ENCODE data around the gene ENDOV. TPM values are rescaled to one million over a fixed set of nuclear protein-coding genes. Genes with fewer than 3 reads are reported as not detected.

ENDOV gene
- total RNA-seq, 1 experiment from 2014 or later = 14.1 TPM

GRCh38 chr17:80471922-80472321 is 57.0 kb downstream of the ENDOV start:
- no peak overlapping the region for H3K4me3 ChIP-seq (ENCODE audit: low read depth, low read length, poor library complexity, severe bottlenecking)
- intact Hi-C loops (cut with micrococcal nuclease; ENCODE audit: unreplicated experiment) = no loop called here
- no peaks in the 10 kb centered on the region for H3K36me3 ChIP-seq (ENCODE audit: insufficient read depth, low read length, poor library complexity, severe bottlenecking)
- ChIA-PET POLR2A (ENCODE audit: low non-redundant PET) (no interaction called here), CTCF (no interaction called here)
- H3K27me3 ChIP-seq (replicated peaks; ENCODE audit: insufficient read depth, low read depth, low read length, poor library complexity) = peaks cover 96% of the 10 kb centered on the region
- H3K9me3 ChIP-seq (ENCODE audit: low read depth, low read length, poor library complexity, severe bottlenecking) = no peaks in the 10 kb centered on the region
- no peak overlapping the region for H3K27ac ChIP-seq (ENCODE audit: low read depth, low read length, poor library complexity, severe bottlenecking)
- DNase-seq (ENCODE audit: low spot score) = no peak
- TF ChIP-seq, protein P1, sequence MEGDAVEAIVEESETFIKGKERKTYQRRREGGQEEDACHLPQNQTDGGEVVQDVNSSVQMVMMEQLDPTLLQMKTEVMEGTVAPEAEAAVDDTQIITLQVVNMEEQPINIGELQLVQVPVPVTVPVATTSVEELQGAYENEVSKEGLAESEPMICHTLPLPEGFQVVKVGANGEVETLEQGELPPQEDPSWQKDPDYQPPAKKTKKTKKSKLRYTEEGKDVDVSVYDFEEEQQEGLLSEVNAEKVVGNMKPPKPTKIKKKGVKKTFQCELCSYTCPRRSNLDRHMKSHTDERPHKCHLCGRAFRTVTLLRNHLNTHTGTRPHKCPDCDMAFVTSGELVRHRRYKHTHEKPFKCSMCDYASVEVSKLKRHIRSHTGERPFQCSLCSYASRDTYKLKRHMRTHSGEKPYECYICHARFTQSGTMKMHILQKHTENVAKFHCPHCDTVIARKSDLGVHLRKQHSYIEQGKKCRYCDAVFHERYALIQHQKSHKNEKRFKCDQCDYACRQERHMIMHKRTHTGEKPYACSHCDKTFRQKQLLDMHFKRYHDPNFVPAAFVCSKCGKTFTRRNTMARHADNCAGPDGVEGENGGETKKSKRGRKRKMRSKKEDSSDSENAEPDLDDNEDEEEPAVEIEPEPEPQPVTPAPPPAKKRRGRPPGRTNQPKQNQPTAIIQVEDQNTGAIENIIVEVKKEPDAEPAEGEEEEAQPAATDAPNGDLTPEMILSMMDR (conservative IDR thresholded peaks at IDR 0.05; ENCODE audit: low read depth, low read length) = no peak
- no peak for TF ChIP-seq EZH2 (IDR thresholded peaks at IDR 0.05; ENCODE audit: borderline replicate concordance, low read depth, low read length, poor library complexity, severe bottlenecking)
- peaks cover 21% of the 10 kb centered on the region for H3K4me1 ChIP-seq (ENCODE audit: insufficient read depth, low read length, poor library complexity, severe bottlenecking)
- BruUV-seq (replicated peaks) = no TSS peak

- Histone ChIP-seq H3K27ac (ENCODE audit: low read depth, low read length, poor library complexity, severe bottlenecking) (no peak overlapping the region), H3K4me3 (ENCODE audit: low read depth, low read length, poor library complexity, severe bottlenecking) (no peak overlapping the region), H3K36me3 (ENCODE audit: insufficient read depth, low read length, poor library complexity, severe bottlenecking) (no peaks in the 10 kb centered on the region), H3K27me3 (replicated peaks; ENCODE audit: insufficient read depth, low read depth, low read length, poor library complexity) (peaks cover 96% of the 10 kb centered on the region), H3K9me3 (ENCODE audit: low read depth, low read length, poor library complexity, severe bottlenecking) (no peaks in the 10 kb centered on the region), H3K4me1 (ENCODE audit: insufficient read depth, low read length, poor library complexity, severe bottlenecking) (peaks cover 32% of the 10 kb centered on the region)
- BruUV-seq (replicated peaks) = no TSS peak
- no peak for DNase-seq (ENCODE audit: low spot score)
- intact Hi-C loops (cut with micrococcal nuclease; ENCODE audit: unreplicated experiment) = no loop called here
- ChIA-PET POLR2A (ENCODE audit: low non-redundant PET) (no interaction called here), CTCF (interaction anchor here (0.6 to 0.7 kb wide), 2 partner anchors 1082 to 1224 kb away, joined by 3 to 4 read pairs; no protein-coding TSS in a partner anchor)
- no peak for TF ChIP-seq EZH2 (IDR thresholded peaks at IDR 0.05; ENCODE audit: borderline replicate concordance, low read depth, low read length, poor library complexity, severe bottlenecking)
- TF ChIP-seq, protein P1 (conservative IDR thresholded peaks at IDR 0.05; ENCODE audit: low read depth, low read length) = no peak
Observed at GRCh38 chr17:80472996-80473395, 58.0 kb downstream of the ENDOV start.

DNA sequence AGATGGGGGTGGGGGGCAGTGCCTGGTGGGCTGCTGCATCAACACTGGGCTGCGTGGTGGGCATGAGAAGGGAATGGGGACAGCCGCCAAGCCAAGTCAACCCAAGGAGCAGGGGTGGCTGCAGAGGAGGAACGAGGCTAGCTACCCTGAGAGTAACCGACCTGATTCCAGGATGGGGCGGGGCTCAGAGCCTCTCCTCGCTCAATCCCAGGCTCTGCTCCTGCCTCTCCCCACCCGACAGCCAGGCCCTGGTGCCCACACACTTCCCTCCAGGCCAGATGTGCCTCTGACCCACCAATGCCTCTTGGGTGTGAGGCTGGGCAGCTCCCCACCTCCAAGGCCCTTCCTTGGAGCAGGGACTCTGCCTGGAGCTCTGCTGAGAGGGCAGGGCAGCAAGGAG is 58.7 kb downstream of the ENDOV start:
- no peak overlapping the region for H3K27ac ChIP-seq (ENCODE audit: low read depth, low read length, poor library complexity, severe bottlenecking)
- H3K4me3 ChIP-seq (ENCODE audit: low read depth, low read length, poor library complexity, severe bottlenecking) = no peak overlapping the region
- intact Hi-C loops (cut with micrococcal nuclease; ENCODE audit: unreplicated experiment) = no loop called here
- H3K9me3 ChIP-seq (ENCODE audit: low read depth, low read length, poor library complexity, severe bottlenecking) = no peaks in the 10 kb centered on the region
- no TSS peak for BruUV-seq (replicated peaks)
- H3K4me1 ChIP-seq (ENCODE audit: insufficient read depth, low read length, poor library complexity, severe bottlenecking) = peaks cover 36% of the 10 kb centered on the region
- POLR2A ChIA-PET (ENCODE audit: low non-redundant PET) = no interaction called here
- TF ChIP-seq EZH2 (IDR thresholded peaks at IDR 0.05; ENCODE audit: borderline replicate concordance, low read depth, low read length, poor library complexity, severe bottlenecking) = no peak
- TF ChIP-seq, protein P1 (conservative IDR thresholded peaks at IDR 0.05; ENCODE audit: low read depth, low read length) = no peak
- CTCF ChIA-PET = interaction anchor here (0.7 kb wide), 1 partner anchor 1082 kb away, joined by 3 read pairs; no protein-coding TSS in a partner anchor
- no peak for DNase-seq (ENCODE audit: low spot score)
- peaks cover 96% of the 10 kb centered on the region for H3K27me3 ChIP-seq (replicated peaks; ENCODE audit: insufficient read depth, low read depth, low read length, poor library complexity)
- no peaks in the 10 kb centered on the region for H3K36me3 ChIP-seq (ENCODE audit: insufficient read depth, low read length, poor library complexity, severe bottlenecking)
